Esophagus squamous epithelium (tissue), 5 donors: ENCODE data around the gene TGIF2. TPM values are rescaled to one million over a fixed set of nuclear protein-coding genes. Genes with fewer than 3 reads are reported as not detected.
"Not testable (repeated sequence)": the region's sequence is repeated elsewhere in the genome, so short reads cannot be mapped to it uniquely, and the experiment has no call there.

Experiments
- DNase-seq: peaks from one replicate; lab custom pipeline; 2025; lab: John Stamatoyannopoulos, UW
- H3K27ac ChIP-seq, 4 donors: fragments of 200-600 bp; sonication (generic); one replicate each; pipeline ENCODE4 v1.5.1; 2016 to 2019; ENCODE audit warnings: mild to moderate bottlenecking in 1 of 4
- H3K27me3 ChIP-seq, 4 donors: fragments of 200-600 bp; sonication (generic); 1 replicate in 3 of 4; 2 replicates in 1 of 4; pipeline versions ENCODE4 v1.5.1 to v1.6.0; 2017 to 2021; ENCODE audit warnings: antibody characterized with exemption in 1 of 4
- H3K36me3 ChIP-seq, 3 donors: fragments of 200-600 bp; sonication (generic); one replicate each; pipeline ENCODE4 v1.5.1; 2016 to 2019
- H3K4me1 ChIP-seq, 3 donors: fragments of 200-600 bp; sonication (generic); one replicate each; pipeline ENCODE4 v1.5.1; 2017 to 2019
- H3K4me3 ChIP-seq, 4 donors: fragments of 200-600 bp; sonication (generic); 1 replicate in 3 of 4; 2 replicates in 1 of 4; pipeline ENCODE4 v1.5.1; 2016 to 2019; ENCODE audit warnings: mild to moderate bottlenecking in 2 of 4, moderate library complexity in 1 of 4
- H3K9me3 ChIP-seq, 3 donors: fragments of 200-600 bp; sonication (generic); one replicate each; pipeline ENCODE4 v1.5.1; 2016 to 2019
- CTCF ChIP-seq, 6 experiments: fragments of 450-650 bp in 4 of 6; fragments of 200-600 bp in 2 of 6; sonication (generic) in 2 of 6; IDR thresholded peaks; one replicate each; pipeline ENCODE4 v1.5.1; 2016 to 2019; ENCODE audit warnings: antibody characterized with exemption in 6 of 6, mild to moderate bottlenecking in 4 of 6, moderate library complexity in 4 of 6
- POLR2A ChIP-seq, 4 donors: fragments of 450-650 bp; IDR thresholded peaks; one replicate each; pipeline ENCODE4 v1.6.1; 2017; ENCODE audit warnings: antibody characterized with exemption in 4 of 4, mild to moderate bottlenecking in 4 of 4, moderate library complexity in 3 of 4
- WGBS, 2 donors: methylation state at CpG; one replicate each; pipeline ENCODE4 v1.1.5; 2018; 5-methylcytosine and 5-hydroxymethylcytosine counted together
- intact Hi-C: fragments of 100-400 bp; cut with DNase I; formaldehyde crosslinking; loops from one replicate; pipeline ENCODE4 v1.15.0; 2022
- total RNA-seq, 4 donors: library from RNA; depleted of rRNA; stranded (reverse); fragments of >200 nt; gene quantifications; one replicate each; pipeline ENCODE4 v1.1.0, GENCODE V29; 2016
- donor health status: DM: yes; HTN: yes; CAD: no.

The TGIF2 gene
- total RNA-seq, 4 donors from 2014 or later, result 3.4 to 10.9 (median 7.1) TPM

GRCh38 chr20:36549942-36550789 lies 23.2 kb upstream of the TGIF2 start:
- H3K27me3 ChIP-seq, result no peaks in the 10 kb centered on the region
- no peaks in the 10 kb centered on the region for H3K9me3 ChIP-seq
- H3K36me3 ChIP-seq, result peaks cover 0 to 34% (median 0%) of the 10 kb centered on the region in 3 donors
- intact Hi-C loops, result loop anchor here (10.0 kb wide), 1 partner anchor 85 kb away; no protein-coding TSS in a partner anchor
- WGBS, 2 donors, result 33 to 57% methylated on average over 1 to 13 of the region's 16 CpGs
- no peak for TF ChIP-seq POLR2A (IDR thresholded peaks at IDR 0.05)
- TF ChIP-seq CTCF (IDR thresholded peaks at IDR 0.05), result no peak
- peak overlapping the region; percentile 12 to 75 (median 51) for H3K27ac ChIP-seq
- H3K4me3 ChIP-seq, result no peak overlapping the region
- no peak for DNase-seq
- H3K4me1 ChIP-seq, result peaks cover 0 to 48% (median 18%) of the 10 kb centered on the region in 3 donors

GRCh38 chr20:36550790-36551299 lies 22.6 kb upstream of the TGIF2 start:
- Histone ChIP-seq H3K4me3 (no peak overlapping the region), H3K27ac (peak overlapping the region; percentile 26 to 75 (median 51)), H3K27me3 (no peaks in the 10 kb centered on the region), H3K4me1 (peaks cover 0 to 44% (median 16%) of the 10 kb centered on the region in 3 donors), H3K36me3 (peaks cover 0 to 32% (median 0%) of the 10 kb centered on the region in 3 donors), H3K9me3 (no peaks in the 10 kb centered on the region)
- intact Hi-C loops, result no loop called here
- no peak for DNase-seq
- 19 to 27% methylated on average over 2 to 9 of the region's 15 CpGs for WGBS, 2 donors
- no peak for TF ChIP-seq POLR2A (IDR thresholded peaks at IDR 0.05)
- no peak for TF ChIP-seq CTCF (IDR thresholded peaks at IDR 0.05)

DNA sequence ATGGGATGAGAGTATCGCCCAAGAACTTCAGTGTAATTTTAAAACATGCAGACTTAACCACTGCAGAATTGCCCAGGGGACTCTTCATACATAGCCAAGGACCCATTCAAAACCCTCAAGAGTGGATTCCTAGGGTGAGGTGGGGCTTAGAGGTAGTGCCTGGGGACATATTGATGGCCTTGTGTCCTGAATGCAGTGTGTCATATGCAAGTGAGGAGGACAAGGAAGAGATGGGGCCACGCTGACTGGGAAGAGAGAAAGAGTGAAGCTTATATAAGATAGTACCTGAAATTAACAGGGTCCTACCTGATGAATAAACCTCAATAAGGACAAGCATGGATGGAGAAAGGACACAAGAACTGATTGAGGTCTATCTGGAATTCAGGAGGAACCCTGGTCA lies 18.1 kb upstream of the TGIF2 start:
- Histone ChIP-seq H3K36me3 (no peaks in the 10 kb centered on the region), H3K9me3 (no peaks in the 10 kb centered on the region), H3K4me3 (no peak overlapping the region), H3K4me1 (peaks cover 0 to 24% (median 16%) of the 10 kb centered on the region in 3 donors), H3K27ac (no peak overlapping the region), H3K27me3 (no peaks in the 10 kb centered on the region)
- TF ChIP-seq CTCF (IDR thresholded peaks at IDR 0.05) (no peak), POLR2A (IDR thresholded peaks at IDR 0.05) (no peak)
- WGBS, 2 donors, result 87 to 92% methylated on average over 2 of the region's 2 CpGs
- intact Hi-C loops, result loop anchor here (5.0 kb wide), 1 partner anchor 47 kb away; no protein-coding TSS in a partner anchor
- no peak for DNase-seq

- Histone ChIP-seq H3K4me3 (no peak overlapping the region), H3K9me3 (peaks cover 0 to 12% (median 4%) of the 10 kb centered on the region in 3 donors), H3K27ac (no peak overlapping the region), H3K27me3 (peaks cover 0 to 6% (median 0%) of the 10 kb centered on the region in 4 donors), H3K36me3 (no peaks in the 10 kb centered on the region), H3K4me1 (no peaks in the 10 kb centered on the region)
- no peak for TF ChIP-seq POLR2A (IDR thresholded peaks at IDR 0.05)
- no peak for TF ChIP-seq CTCF (IDR thresholded peaks at IDR 0.05)
- no peak for DNase-seq
- 78 to 81% methylated on average over 2 of the region's 2 CpGs for WGBS, 2 donors
- intact Hi-C loops, result no loop called here
These were observed 10.7 kb upstream of the TGIF2 start for GRCh38 chr20:36562724-36563123.

DNA sequence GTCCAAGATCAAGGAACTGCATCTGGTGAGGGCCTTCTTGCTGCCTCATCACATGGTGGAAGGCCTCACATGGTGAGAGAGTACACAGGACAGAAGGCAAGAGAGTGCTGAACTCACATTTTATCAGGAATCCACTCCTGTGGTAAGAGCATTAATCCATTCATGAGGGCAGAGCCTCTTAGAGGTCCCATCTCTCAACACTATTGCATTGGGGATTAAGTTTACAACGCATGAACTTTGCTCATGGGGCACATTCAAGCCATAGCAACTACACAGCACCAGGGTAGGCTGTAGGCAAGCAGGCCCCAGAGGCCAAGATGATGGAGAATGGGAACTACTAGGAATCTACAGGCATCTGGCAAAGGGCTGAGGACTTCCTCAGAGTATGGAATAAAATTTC lies 10.0 kb upstream of the TGIF2 start:
- DNase-seq, result no peak
- H3K27me3 ChIP-seq, result peaks cover 0 to 6% (median 0%) of the 10 kb centered on the region in 4 donors
- TF ChIP-seq POLR2A (IDR thresholded peaks at IDR 0.05) (no peak), CTCF (IDR thresholded peaks at IDR 0.05) (no peak)
- peaks cover 0 to 12% (median 4%) of the 10 kb centered on the region in 3 donors for H3K9me3 ChIP-seq
- 70% methylated on average over 1 of the region's 1 CpG; no CpG with 5 or more reads in 1 of the 2 donors for WGBS, 2 donors
- intact Hi-C loops, result no loop called here
- H3K27ac ChIP-seq, result no peak overlapping the region
- no peaks in the 10 kb centered on the region for H3K4me1 ChIP-seq
- H3K36me3 ChIP-seq, result no peaks in the 10 kb centered on the region
- H3K4me3 ChIP-seq, result no peak overlapping the region

DNA sequence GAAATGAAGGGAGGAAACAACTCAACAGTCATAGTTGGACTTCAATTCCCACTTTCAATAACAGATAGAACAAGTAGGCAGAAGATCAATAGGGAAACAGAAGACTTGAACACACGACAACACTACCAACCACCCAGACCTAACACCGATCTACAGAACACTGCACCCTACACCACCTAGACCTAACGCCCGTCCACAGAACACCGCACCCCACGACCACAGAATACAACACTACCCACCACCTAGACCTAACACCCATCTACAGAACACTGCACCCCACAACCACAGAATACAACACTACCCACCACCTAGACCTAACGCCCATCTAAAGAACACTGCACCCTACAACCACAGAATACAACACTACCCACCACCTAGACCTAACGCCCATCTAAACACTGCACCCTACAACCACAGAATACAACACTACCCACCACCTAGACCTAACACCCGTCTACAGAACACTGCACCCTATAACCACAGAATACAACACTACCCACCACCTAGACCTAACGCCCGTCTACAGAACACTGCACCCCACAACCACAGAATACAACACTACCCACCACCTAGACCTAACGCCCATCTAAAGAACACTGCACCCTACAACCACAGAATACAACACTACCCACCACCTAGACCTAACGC lies 9.2 kb upstream of the TGIF2 start:
- intact Hi-C loops, H3K4me1 ChIP-seq, H3K36me3 ChIP-seq, DNase-seq, H3K27me3 ChIP-seq, H3K4me3 ChIP-seq, H3K27ac ChIP-seq: not testable (repeated sequence)
- H3K9me3 ChIP-seq, result peaks cover 0 to 12% (median 4%) of the 10 kb centered on the region in 3 donors
- WGBS, 2 donors, result 80 to 91% methylated on average over 7 to 13 of the region's 13 CpGs

GRCh38 chr20:36564726-36565121 lies 8.7 kb upstream of the TGIF2 start:
- H3K27ac ChIP-seq, H3K27me3 ChIP-seq, H3K36me3 ChIP-seq, H3K4me3 ChIP-seq, intact Hi-C loops, DNase-seq, H3K4me1 ChIP-seq: not testable (repeated sequence)
- H3K9me3 ChIP-seq, result peaks cover 0 to 12% (median 4%) of the 10 kb centered on the region in 3 donors
- 79 to 85% methylated on average over 6 of the region's 6 CpGs for WGBS, 2 donors
